Liver (tissue), 9 donors: ENCODE results near the gene SORCS2. TPM values are rescaled to one million over a fixed set of nuclear protein-coding genes. Genes with fewer than 3 reads are reported as not detected.

Experiments used
- DNase-seq: peaks from one replicate; pipeline ENCODE4 v3.0.0-alpha.2; 2017; ENCODE audit warnings: low spot score
- H3K27ac ChIP-seq, 2 donors: one replicate each; pipeline ENCODE4 v1.7.0; 2013; ENCODE audit warnings: inconsistent platforms in 2 of 2, low read length in 2 of 2, control low read depth in 1 of 2, low read depth in 1 of 2, mild to moderate bottlenecking in 1 of 2
- H3K27me3 ChIP-seq, 4 donors: one replicate each; pipeline versions ENCODE4 v1.6.1 to v1.7.0; 2013; ENCODE audit warnings: low read length in 3 of 4, inconsistent platforms in 1 of 4, mild to moderate bottlenecking in 1 of 4, moderate library complexity in 1 of 4; ENCODE audit not compliant: control insufficient read depth in 4 of 4, insufficient read depth in 4 of 4
- H3K36me3 ChIP-seq, 4 donors: one replicate each; pipeline versions ENCODE4 v1.6.1 to v1.7.0; 2013; ENCODE audit warnings: low read length in 3 of 4, mild to moderate bottlenecking in 3 of 4, low read depth in 1 of 4, moderate library complexity in 1 of 4; ENCODE audit not compliant: control insufficient read depth in 4 of 4, insufficient read depth in 3 of 4
- H3K4me1 ChIP-seq, 4 donors: one replicate each; pipeline versions ENCODE4 v1.6.1 to v1.7.0; 2013; ENCODE audit warnings: low read length in 3 of 4, mild to moderate bottlenecking in 3 of 4, moderate library complexity in 1 of 4; ENCODE audit not compliant: control insufficient read depth in 4 of 4, insufficient read depth in 4 of 4
- H3K4me3 ChIP-seq, 3 donors: one replicate each; pipeline versions ENCODE4 v1.6.1 to v1.7.0; 2013; ENCODE audit warnings: low read length in 3 of 3, control low read depth in 1 of 3, low read depth in 1 of 3, mild to moderate bottlenecking in 1 of 3
- H3K9ac ChIP-seq, 2 donors: one replicate each; pipeline ENCODE4 v1.7.0; 2013; ENCODE audit warnings: low read length in 2 of 2, mild to moderate bottlenecking in 2 of 2, moderate library complexity in 2 of 2, control low read depth in 1 of 2, low read depth in 1 of 2
- H3K9me3 ChIP-seq, 4 donors: one replicate each; pipeline versions ENCODE4 v1.6.1 to v1.7.0; 2013; ENCODE audit warnings: low read length in 3 of 4; ENCODE audit not compliant: control insufficient read depth in 4 of 4
- EGR1 ChIP-seq, 2 donors: IDR thresholded peaks; 2 replicates each; pipeline ENCODE4 v1.6.1; 2016 to 2018; ENCODE audit warnings: antibody characterized with exemption in 2 of 2, low read depth in 2 of 2
- FOXA1 ChIP-seq: IDR thresholded peaks from 2 replicates; pipeline ENCODE4 v1.6.1; 2016; ENCODE audit warnings: antibody characterized with exemption
- GABPA ChIP-seq, 2 donors: IDR thresholded peaks in 1 of 2; conservative IDR thresholded peaks in 1 of 2; 2 replicates each; pipeline ENCODE4 v1.6.1; 2016; ENCODE audit warnings: antibody characterized with exemption in 2 of 2, mild to moderate bottlenecking in 1 of 2, moderate library complexity in 1 of 2
- HNF4A ChIP-seq, 2 donors: conservative IDR thresholded peaks; 2 replicates each; pipeline ENCODE4 v1.6.1; 2016; ENCODE audit warnings: antibody characterized with exemption in 2 of 2, mild to moderate bottlenecking in 2 of 2
- RAD21 ChIP-seq, 2 donors: IDR thresholded peaks; 2 replicates each; pipeline ENCODE4 v1.6.1; 2016; ENCODE audit warnings: antibody characterized with exemption in 2 of 2, mild to moderate bottlenecking in 2 of 2
- RXRA ChIP-seq, 2 donors: IDR thresholded peaks; 2 replicates each; pipeline ENCODE4 v1.6.1; 2017 to 2018; ENCODE audit warnings: antibody characterized with exemption in 2 of 2, mild to moderate bottlenecking in 1 of 2
- TAF1 ChIP-seq: conservative IDR thresholded peaks from 2 replicates; pipeline ENCODE4 v1.6.1; 2016; ENCODE audit warnings: antibody characterized with exemption, mild to moderate bottlenecking
- WGBS: extraction: QIAGEN DNeasy Blood & Tissue Kit; methylation state at CpG from one replicate; pipeline ENCODE4 v1.1.7; 2013; 5-methylcytosine and 5-hydroxymethylcytosine counted together
- polyA plus RNA-seq, 2 donors: library from polyadenylated mRNA; stranded (reverse) in 1 of 2; unstranded in 1 of 2; fragments of 200-250 nt in 1 of 2; fragments of >200 nt in 1 of 2; fragmentation: Nextera tagmentation in 1 of 2; extraction: Ambion mirVana in 1 of 2; gene quantifications; one replicate each; pipeline versions ENCODE4 v1.2.1 to v1.2.3, GENCODE V29; 2013 to 2015
- total RNA-seq, 2 donors: library from RNA; depleted of rRNA; stranded (reverse); fragments of >200 nt; gene quantifications; one replicate each; pipeline ENCODE4 v1.2.3, GENCODE V29; 2014
- TF ChIP-seq, protein P1 (sequence below): IDR thresholded peaks from 2 replicates; pipeline ENCODE4 v1.6.1; 2016; ENCODE audit warnings: antibody characterized with exemption
- TF ChIP-seq, protein P2 (sequence below): IDR thresholded peaks from 2 replicates; pipeline ENCODE4 v1.6.1; 2016; ENCODE audit warnings: antibody characterized with exemption
- TF ChIP-seq, protein P3 (sequence below): IDR thresholded peaks from 2 replicates; pipeline ENCODE4 v1.6.1; 2016; ENCODE audit warnings: antibody characterized with exemption, mild to moderate bottlenecking
- TF ChIP-seq, protein P4 (sequence below): fragments of 150-350 bp; IDR thresholded peaks from 2 replicates; pipeline ENCODE4 v1.5.1; 2017; ENCODE audit warnings: improper control_type of control experiment, low read depth, low read length; ENCODE audit not compliant: missing input control
- donor health status: healthy.
- donor health status: healthy.
- donor health status: healthy.
- donor health status: healthy.
- donor health status: healthy.

SORCS2 gene
- total and polyA plus RNA-seq, 4 donors, result 0.10 to 1.4 (median 0.92) TPM

DNA sequence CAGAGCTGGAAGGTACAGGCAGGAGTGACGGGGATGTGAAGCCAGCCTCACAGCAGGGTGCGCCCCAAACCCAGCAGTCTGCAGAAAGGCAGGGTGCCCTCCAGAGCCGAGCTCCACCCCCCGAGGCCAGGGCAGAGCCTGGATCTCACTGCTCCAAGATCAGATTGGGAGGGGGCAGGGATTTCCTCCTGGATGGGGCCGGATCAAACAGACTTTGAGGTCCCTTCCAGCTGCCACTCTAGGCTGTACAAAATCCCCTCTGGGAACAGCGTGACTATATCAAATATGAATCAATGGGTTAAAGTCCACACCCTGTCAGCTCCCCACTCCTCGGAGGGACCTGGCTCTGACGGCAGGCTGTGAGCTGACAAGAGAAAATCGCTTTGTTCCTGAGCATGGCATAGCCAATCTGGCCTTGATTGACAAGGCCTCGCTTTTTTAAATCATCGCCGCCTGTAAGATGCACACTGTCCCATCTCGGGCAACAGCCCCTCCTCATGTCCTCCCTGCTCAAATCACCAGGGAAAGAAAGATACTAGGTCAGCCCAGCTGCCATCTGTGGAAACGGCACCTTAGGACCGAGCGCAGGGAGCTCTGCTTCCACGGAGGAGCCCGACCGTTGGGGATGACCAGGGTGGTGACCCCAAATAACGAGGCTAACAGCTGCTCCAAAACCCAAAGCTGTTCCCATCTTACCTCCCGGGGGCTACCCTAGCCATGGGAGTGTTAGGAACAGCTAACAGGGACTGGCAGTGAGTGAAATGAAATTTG, 202.5 kb downstream of the SORCS2 start:
- 76% methylated on average over 21 of the region's 21 CpGs for WGBS
- Histone ChIP-seq H3K36me3 (no peaks in the 10 kb centered on the region), H3K9me3 (no peaks in the 10 kb centered on the region), H3K4me1 (peaks cover 0 to 6% (median 0%) of the 10 kb centered on the region in 4 donors), H3K27ac (no peak overlapping the region), H3K27me3 (no peaks in the 10 kb centered on the region), H3K4me3 (no peak overlapping the region), H3K9ac (no peak overlapping the region)
- peak; percentile 30 for DNase-seq
- TF ChIP-seq GABPA (IDR thresholded peaks at IDR 0.05 in 1 of 2, conservative IDR thresholded peaks at IDR 0.05 in 1 of 2) (no peak), HNF4A (conservative IDR thresholded peaks at IDR 0.05) (no peak), TAF1 (no peak)
- TF ChIP-seq, protein P1, sequence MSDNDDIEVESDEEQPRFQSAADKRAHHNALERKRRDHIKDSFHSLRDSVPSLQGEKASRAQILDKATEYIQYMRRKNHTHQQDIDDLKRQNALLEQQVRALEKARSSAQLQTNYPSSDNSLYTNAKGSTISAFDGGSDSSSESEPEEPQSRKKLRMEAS, result no peak
- TF ChIP-seq, protein P2, sequence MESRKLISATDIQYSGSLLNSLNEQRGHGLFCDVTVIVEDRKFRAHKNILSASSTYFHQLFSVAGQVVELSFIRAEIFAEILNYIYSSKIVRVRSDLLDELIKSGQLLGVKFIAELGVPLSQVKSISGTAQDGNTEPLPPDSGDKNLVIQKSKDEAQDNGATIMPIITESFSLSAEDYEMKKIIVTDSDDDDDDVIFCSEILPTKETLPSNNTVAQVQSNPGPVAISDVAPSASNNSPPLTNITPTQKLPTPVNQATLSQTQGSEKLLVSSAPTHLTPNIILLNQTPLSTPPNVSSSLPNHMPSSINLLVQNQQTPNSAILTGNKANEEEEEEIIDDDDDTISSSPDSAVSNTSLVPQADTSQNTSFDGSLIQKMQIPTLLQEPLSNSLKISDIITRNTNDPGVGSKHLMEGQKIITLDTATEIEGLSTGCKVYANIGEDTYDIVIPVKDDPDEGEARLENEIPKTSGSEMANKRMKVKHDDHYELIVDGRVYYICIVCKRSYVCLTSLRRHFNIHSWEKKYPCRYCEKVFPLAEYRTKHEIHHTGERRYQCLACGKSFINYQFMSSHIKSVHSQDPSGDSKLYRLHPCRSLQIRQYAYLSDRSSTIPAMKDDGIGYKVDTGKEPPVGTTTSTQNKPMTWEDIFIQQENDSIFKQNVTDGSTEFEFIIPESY, result no peak
- TF ChIP-seq, protein P3, sequence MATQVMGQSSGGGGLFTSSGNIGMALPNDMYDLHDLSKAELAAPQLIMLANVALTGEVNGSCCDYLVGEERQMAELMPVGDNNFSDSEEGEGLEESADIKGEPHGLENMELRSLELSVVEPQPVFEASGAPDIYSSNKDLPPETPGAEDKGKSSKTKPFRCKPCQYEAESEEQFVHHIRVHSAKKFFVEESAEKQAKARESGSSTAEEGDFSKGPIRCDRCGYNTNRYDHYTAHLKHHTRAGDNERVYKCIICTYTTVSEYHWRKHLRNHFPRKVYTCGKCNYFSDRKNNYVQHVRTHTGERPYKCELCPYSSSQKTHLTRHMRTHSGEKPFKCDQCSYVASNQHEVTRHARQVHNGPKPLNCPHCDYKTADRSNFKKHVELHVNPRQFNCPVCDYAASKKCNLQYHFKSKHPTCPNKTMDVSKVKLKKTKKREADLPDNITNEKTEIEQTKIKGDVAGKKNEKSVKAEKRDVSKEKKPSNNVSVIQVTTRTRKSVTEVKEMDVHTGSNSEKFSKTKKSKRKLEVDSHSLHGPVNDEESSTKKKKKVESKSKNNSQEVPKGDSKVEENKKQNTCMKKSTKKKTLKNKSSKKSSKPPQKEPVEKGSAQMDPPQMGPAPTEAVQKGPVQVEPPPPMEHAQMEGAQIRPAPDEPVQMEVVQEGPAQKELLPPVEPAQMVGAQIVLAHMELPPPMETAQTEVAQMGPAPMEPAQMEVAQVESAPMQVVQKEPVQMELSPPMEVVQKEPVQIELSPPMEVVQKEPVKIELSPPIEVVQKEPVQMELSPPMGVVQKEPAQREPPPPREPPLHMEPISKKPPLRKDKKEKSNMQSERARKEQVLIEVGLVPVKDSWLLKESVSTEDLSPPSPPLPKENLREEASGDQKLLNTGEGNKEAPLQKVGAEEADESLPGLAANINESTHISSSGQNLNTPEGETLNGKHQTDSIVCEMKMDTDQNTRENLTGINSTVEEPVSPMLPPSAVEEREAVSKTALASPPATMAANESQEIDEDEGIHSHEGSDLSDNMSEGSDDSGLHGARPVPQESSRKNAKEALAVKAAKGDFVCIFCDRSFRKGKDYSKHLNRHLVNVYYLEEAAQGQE, result no peak

DNA sequence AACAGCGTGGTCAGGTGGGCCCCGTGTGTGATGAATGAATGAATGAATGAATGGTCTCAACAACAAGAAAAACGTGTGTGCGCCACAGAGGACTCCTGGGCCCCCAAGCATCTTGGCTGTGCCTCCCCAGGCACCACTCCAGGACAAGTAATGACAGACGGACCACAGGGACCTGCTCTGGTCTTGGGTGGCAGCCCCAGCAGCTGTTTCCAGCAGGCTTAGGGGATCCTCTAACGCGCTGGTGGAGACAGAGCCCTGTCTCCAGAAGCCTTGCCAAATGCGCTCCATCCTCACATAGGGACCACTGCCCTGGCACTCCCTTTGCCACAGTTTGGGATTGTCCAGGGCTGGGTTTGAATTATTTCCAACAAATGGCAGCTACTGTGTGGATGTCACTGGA, 203.3 kb downstream of the SORCS2 start:
- no peaks in the 10 kb centered on the region for H3K36me3 ChIP-seq
- no peak overlapping the region for H3K9ac ChIP-seq
- H3K9me3 ChIP-seq, result no peaks in the 10 kb centered on the region
- peaks cover 0 to 6% (median 0%) of the 10 kb centered on the region in 4 donors for H3K4me1 ChIP-seq
- H3K27me3 ChIP-seq, result no peaks in the 10 kb centered on the region
- no peak overlapping the region for H3K4me3 ChIP-seq
- peak; percentile 13 for DNase-seq
- TF ChIP-seq RAD21 (IDR thresholded peaks at IDR 0.05), result no peak
- TF ChIP-seq, protein P3, result no peak
- no peak for TF ChIP-seq FOXA1
- no peak for TF ChIP-seq GABPA (IDR thresholded peaks at IDR 0.05 in 1 of 2, conservative IDR thresholded peaks at IDR 0.05 in 1 of 2)
- TF ChIP-seq, protein P4, sequence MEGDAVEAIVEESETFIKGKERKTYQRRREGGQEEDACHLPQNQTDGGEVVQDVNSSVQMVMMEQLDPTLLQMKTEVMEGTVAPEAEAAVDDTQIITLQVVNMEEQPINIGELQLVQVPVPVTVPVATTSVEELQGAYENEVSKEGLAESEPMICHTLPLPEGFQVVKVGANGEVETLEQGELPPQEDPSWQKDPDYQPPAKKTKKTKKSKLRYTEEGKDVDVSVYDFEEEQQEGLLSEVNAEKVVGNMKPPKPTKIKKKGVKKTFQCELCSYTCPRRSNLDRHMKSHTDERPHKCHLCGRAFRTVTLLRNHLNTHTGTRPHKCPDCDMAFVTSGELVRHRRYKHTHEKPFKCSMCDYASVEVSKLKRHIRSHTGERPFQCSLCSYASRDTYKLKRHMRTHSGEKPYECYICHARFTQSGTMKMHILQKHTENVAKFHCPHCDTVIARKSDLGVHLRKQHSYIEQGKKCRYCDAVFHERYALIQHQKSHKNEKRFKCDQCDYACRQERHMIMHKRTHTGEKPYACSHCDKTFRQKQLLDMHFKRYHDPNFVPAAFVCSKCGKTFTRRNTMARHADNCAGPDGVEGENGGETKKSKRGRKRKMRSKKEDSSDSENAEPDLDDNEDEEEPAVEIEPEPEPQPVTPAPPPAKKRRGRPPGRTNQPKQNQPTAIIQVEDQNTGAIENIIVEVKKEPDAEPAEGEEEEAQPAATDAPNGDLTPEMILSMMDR, result no peak
- no peak for TF ChIP-seq RXRA (IDR thresholded peaks at IDR 0.05)
- no peak for TF ChIP-seq EGR1 (IDR thresholded peaks at IDR 0.05; ENCODE audit: low read depth in 2 of 2)
- 90% methylated on average over 8 of the region's 8 CpGs for WGBS
- no peak overlapping the region for H3K27ac ChIP-seq
